GM23338 (cell line): ENCODE measurements around the gene AIMP1. TPM values are rescaled to one million over a fixed set of nuclear protein-coding genes. Genes with fewer than 3 reads are reported as not detected.

Experiments used
- ATAC-seq: fragments of 200-7000 bp; cut with Tn5 transposase; 3 replicates; pipeline ENCODE4 v1.9.1; 2020
- DNase-seq: peaks from one replicate; pipeline ENCODE4 v3.0.0-alpha.2; 2015; ENCODE audit warnings: low spot score
- H2AFZ ChIP-seq: fragments of 200-600 bp; sonication (generic); 2 replicates; pipeline ENCODE4 v1.8.0; 2016; ENCODE audit warnings: antibody characterized with exemption, mild to moderate bottlenecking, moderate library complexity
- H3F3A ChIP-seq: fragments of 200-600 bp; sonication (generic); replicated peaks from 2 replicates; pipeline ENCODE4 v1.8.0; 2017; ENCODE audit warnings: antibody characterized with exemption, mixed run types, low read depth
- H3K27ac ChIP-seq: fragments of 200-600 bp; sonication (generic); 2 replicates; pipeline ENCODE4 v1.6.1; 2016; ENCODE audit warnings: low read depth
- H3K27me3 ChIP-seq: fragments of 200-600 bp; sonication (generic); 2 replicates; pipeline ENCODE4 v1.8.0; 2016; ENCODE audit warnings: mild to moderate bottlenecking, mixed run types, moderate library complexity; ENCODE audit not compliant: insufficient read depth
- H3K36me3 ChIP-seq: fragments of 200-600 bp; sonication (generic); 2 replicates; pipeline ENCODE4 v1.8.0; 2016; ENCODE audit warnings: mild to moderate bottlenecking; ENCODE audit not compliant: insufficient read depth
- H3K4me1 ChIP-seq: fragments of 200-600 bp; sonication (generic); 2 replicates; pipeline ENCODE4 v1.8.0; 2016; ENCODE audit warnings: mild to moderate bottlenecking, moderate library complexity; ENCODE audit not compliant: insufficient read depth
- H3K4me2 ChIP-seq: fragments of 200-600 bp; sonication (generic); 2 replicates; pipeline ENCODE4 v1.7.1; 2017; ENCODE audit warnings: mixed run types
- H3K4me3 ChIP-seq: fragments of 200-600 bp; sonication (generic); 2 replicates; pipeline ENCODE4 v1.6.1; 2016; ENCODE audit warnings: mixed run types
- H3K79me2 ChIP-seq: fragments of 200-600 bp; sonication (generic); replicated peaks from 2 replicates; pipeline ENCODE4 v1.8.0; 2017; ENCODE audit warnings: mild to moderate bottlenecking; ENCODE audit not compliant: insufficient read depth
- H3K9me2 ChIP-seq: fragments of 200-600 bp; sonication (generic); 2 replicates; pipeline ENCODE4 v1.8.0; 2017; ENCODE audit not compliant: insufficient read depth
- H4K20me1 ChIP-seq: fragments of 200-600 bp; sonication (generic); replicated peaks from 2 replicates; pipeline ENCODE4 v1.8.0; 2017; ENCODE audit warnings: mild to moderate bottlenecking; ENCODE audit not compliant: insufficient read depth
- H3K27ac Mint-ChIP-seq: 2 replicates; pipeline ENCODE4 v1.8.0; 2020; ENCODE audit warnings: inconsistent platforms, mild to moderate bottlenecking, moderate library complexity, mixed read lengths
- H3K27me3 Mint-ChIP-seq: 3 replicates; pipeline ENCODE4 v1.8.0; 2022; ENCODE audit warnings: low read depth, mild to moderate bottlenecking, moderate library complexity, mixed read lengths, inconsistent platforms; ENCODE audit not compliant: insufficient read depth, poor library complexity
- H3K36me3 Mint-ChIP-seq: 3 replicates; pipeline ENCODE4 v1.8.0; 2021; ENCODE audit warnings: low read depth, mild to moderate bottlenecking, inconsistent platforms, moderate library complexity, mixed read lengths
- H3K4me1 Mint-ChIP-seq: 3 replicates; pipeline ENCODE4 v1.8.0; 2020; ENCODE audit warnings: mild to moderate bottlenecking, inconsistent platforms, mixed read lengths
- H3K4me3 Mint-ChIP-seq: 3 replicates; pipeline ENCODE4 v1.8.0; 2021; ENCODE audit warnings: moderate library complexity, mild to moderate bottlenecking, inconsistent platforms, mixed read lengths
- H3K9me3 Mint-ChIP-seq: 3 replicates; pipeline ENCODE4 v1.8.0; 2020; ENCODE audit warnings: moderate library complexity, mild to moderate bottlenecking, inconsistent platforms, mixed read lengths
- CREB1 ChIP-seq: fragments of 250-450 bp; sonication (Bioruptor Pico); IDR thresholded peaks from 2 replicates; pipeline ENCODE4 v1.5.0; 2020; ENCODE audit warnings: low read depth, mild to moderate bottlenecking, moderate library complexity
- EZH2 ChIP-seq: fragments of 200-600 bp; sonication (generic); IDR thresholded peaks from one replicate; pipeline ENCODE4 v1.8.0; 2017; ENCODE audit warnings: antibody characterized with exemption, mild to moderate bottlenecking, low read depth; ENCODE audit not compliant: unreplicated experiment
- EZH2phosphoT487 ChIP-seq: fragments of 200-600 bp; sonication (generic); IDR thresholded peaks from one replicate; pipeline ENCODE4 v1.8.1; 2018; ENCODE audit warnings: antibody characterized with exemption; ENCODE audit not compliant: unreplicated experiment
- JUNB ChIP-seq: IDR thresholded peaks from one replicate; pipeline ENCODE4 v1.6.1; 2016; ENCODE audit warnings: antibody characterized with exemption; ENCODE audit not compliant: unreplicated experiment
- NANOG ChIP-seq: IDR thresholded peaks from 2 replicates; pipeline ENCODE4 v1.6.1; 2016; ENCODE audit warnings: antibody characterized with exemption, borderline replicate concordance
- POLR2AphosphoS5 ChIP-seq: IDR thresholded peaks from 2 replicates; pipeline ENCODE4 v1.6.1; 2016; ENCODE audit warnings: antibody characterized with exemption, low read depth
- REST ChIP-seq: IDR thresholded peaks from one replicate; pipeline ENCODE4 v1.6.1; 2018; ENCODE audit warnings: antibody characterized with exemption; ENCODE audit not compliant: unreplicated experiment
- STAT1 ChIP-seq: IDR thresholded peaks from one replicate; pipeline ENCODE4 v1.6.1; 2016; ENCODE audit warnings: antibody characterized with exemption; ENCODE audit not compliant: unreplicated experiment
- ZNF114 ChIP-seq: fragments of 250-450 bp; sonication (Bioruptor Pico); IDR thresholded peaks from 2 replicates; pipeline ENCODE4 v1.5.0; 2020; ENCODE audit warnings: mild to moderate bottlenecking, moderate library complexity
- ZNF331 ChIP-seq: fragments of 250-450 bp; sonication (Bioruptor Pico); IDR thresholded peaks from 2 replicates; pipeline ENCODE4 v1.5.0; 2020; ENCODE audit warnings: low read depth, mild to moderate bottlenecking, moderate library complexity
- polyA plus RNA-seq: library from polyadenylated mRNA; unstranded; fragments of >200 nt; fragmentation: Nextera tagmentation; extraction: Ambion mirVana; gene quantifications from 2 replicates; pipeline ENCODE4 v1.2.1, GENCODE V29; 2016
- total RNA-seq: library from RNA; depleted of rRNA; stranded (reverse); fragments of >200 nt; shearing (Covaris generic); gene quantifications from 2 replicates; pipeline ENCODE4 v1.2.3, GENCODE V29; 2014
- TF ChIP-seq, protein P1 (sequence below), 2 experiments: fragments of 200-600 bp in 1 of 2; sonication (generic) in 1 of 2; conservative IDR thresholded peaks; 2 replicates each; pipeline versions ENCODE4 v1.5.1 to v1.6.1; 2016 to 2017; ENCODE audit warnings: antibody characterized with exemption in 2 of 2, low read depth in 2 of 2, mild to moderate bottlenecking in 2 of 2, moderate library complexity in 1 of 2
- TF ChIP-seq, protein P2 (sequence below): IDR thresholded peaks from 2 replicates; pipeline ENCODE4 v1.6.1; 2016; ENCODE audit warnings: antibody characterized with exemption
- TF ChIP-seq, protein P3 (sequence below): fragments of 250-450 bp; sonication (Bioruptor Pico); IDR thresholded peaks from 2 replicates; pipeline ENCODE4 v1.5.0; 2020; ENCODE audit warnings: mild to moderate bottlenecking, moderate library complexity

AIMP1 gene
- total and polyA plus RNA-seq, 2 experiments from 2014 or later: 34.5 to 200 TPM

GRCh38 chr4:106365613-106366012 is 49.3 kb downstream of the AIMP1 start:
- H3K4me3 ChIP-seq: no peak overlapping the region
- ATAC-seq (no peak), DNase-seq (no peak)
- H3K27ac ChIP-seq: no peak overlapping the region
- peaks cover 17% of the 10 kb centered on the region for H3K4me1 Mint-ChIP-seq
- H3K27ac Mint-ChIP-seq: no peak overlapping the region
- H3K4me2 ChIP-seq: no peak overlapping the region
- no peaks in the 10 kb centered on the region for H3K36me3 ChIP-seq
- no peaks in the 10 kb centered on the region for H3K9me3 Mint-ChIP-seq
- no peaks in the 10 kb centered on the region for H3K4me1 ChIP-seq
- TF ChIP-seq EZH2phosphoT487 (no peak), STAT1 (no peak), CREB1 (CRISPR knock-in tag) (no peak), REST (no peak), ZNF331 (CRISPR knock-in tag) (no peak), JUNB (no peak), NANOG (no peak), ZNF114 (CRISPR knock-in tag) (no peak), POLR2AphosphoS5 (no peak), EZH2 (no peak)
- TF ChIP-seq, protein P1, sequence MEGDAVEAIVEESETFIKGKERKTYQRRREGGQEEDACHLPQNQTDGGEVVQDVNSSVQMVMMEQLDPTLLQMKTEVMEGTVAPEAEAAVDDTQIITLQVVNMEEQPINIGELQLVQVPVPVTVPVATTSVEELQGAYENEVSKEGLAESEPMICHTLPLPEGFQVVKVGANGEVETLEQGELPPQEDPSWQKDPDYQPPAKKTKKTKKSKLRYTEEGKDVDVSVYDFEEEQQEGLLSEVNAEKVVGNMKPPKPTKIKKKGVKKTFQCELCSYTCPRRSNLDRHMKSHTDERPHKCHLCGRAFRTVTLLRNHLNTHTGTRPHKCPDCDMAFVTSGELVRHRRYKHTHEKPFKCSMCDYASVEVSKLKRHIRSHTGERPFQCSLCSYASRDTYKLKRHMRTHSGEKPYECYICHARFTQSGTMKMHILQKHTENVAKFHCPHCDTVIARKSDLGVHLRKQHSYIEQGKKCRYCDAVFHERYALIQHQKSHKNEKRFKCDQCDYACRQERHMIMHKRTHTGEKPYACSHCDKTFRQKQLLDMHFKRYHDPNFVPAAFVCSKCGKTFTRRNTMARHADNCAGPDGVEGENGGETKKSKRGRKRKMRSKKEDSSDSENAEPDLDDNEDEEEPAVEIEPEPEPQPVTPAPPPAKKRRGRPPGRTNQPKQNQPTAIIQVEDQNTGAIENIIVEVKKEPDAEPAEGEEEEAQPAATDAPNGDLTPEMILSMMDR (conservative IDR thresholded peaks at IDR 0.05; ENCODE audit: low read depth in 2 of 2): no peak
- TF ChIP-seq, protein P2, sequence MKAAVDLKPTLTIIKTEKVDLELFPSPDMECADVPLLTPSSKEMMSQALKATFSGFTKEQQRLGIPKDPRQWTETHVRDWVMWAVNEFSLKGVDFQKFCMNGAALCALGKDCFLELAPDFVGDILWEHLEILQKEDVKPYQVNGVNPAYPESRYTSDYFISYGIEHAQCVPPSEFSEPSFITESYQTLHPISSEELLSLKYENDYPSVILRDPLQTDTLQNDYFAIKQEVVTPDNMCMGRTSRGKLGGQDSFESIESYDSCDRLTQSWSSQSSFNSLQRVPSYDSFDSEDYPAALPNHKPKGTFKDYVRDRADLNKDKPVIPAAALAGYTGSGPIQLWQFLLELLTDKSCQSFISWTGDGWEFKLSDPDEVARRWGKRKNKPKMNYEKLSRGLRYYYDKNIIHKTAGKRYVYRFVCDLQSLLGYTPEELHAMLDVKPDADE: no peak
- TF ChIP-seq, protein P3, sequence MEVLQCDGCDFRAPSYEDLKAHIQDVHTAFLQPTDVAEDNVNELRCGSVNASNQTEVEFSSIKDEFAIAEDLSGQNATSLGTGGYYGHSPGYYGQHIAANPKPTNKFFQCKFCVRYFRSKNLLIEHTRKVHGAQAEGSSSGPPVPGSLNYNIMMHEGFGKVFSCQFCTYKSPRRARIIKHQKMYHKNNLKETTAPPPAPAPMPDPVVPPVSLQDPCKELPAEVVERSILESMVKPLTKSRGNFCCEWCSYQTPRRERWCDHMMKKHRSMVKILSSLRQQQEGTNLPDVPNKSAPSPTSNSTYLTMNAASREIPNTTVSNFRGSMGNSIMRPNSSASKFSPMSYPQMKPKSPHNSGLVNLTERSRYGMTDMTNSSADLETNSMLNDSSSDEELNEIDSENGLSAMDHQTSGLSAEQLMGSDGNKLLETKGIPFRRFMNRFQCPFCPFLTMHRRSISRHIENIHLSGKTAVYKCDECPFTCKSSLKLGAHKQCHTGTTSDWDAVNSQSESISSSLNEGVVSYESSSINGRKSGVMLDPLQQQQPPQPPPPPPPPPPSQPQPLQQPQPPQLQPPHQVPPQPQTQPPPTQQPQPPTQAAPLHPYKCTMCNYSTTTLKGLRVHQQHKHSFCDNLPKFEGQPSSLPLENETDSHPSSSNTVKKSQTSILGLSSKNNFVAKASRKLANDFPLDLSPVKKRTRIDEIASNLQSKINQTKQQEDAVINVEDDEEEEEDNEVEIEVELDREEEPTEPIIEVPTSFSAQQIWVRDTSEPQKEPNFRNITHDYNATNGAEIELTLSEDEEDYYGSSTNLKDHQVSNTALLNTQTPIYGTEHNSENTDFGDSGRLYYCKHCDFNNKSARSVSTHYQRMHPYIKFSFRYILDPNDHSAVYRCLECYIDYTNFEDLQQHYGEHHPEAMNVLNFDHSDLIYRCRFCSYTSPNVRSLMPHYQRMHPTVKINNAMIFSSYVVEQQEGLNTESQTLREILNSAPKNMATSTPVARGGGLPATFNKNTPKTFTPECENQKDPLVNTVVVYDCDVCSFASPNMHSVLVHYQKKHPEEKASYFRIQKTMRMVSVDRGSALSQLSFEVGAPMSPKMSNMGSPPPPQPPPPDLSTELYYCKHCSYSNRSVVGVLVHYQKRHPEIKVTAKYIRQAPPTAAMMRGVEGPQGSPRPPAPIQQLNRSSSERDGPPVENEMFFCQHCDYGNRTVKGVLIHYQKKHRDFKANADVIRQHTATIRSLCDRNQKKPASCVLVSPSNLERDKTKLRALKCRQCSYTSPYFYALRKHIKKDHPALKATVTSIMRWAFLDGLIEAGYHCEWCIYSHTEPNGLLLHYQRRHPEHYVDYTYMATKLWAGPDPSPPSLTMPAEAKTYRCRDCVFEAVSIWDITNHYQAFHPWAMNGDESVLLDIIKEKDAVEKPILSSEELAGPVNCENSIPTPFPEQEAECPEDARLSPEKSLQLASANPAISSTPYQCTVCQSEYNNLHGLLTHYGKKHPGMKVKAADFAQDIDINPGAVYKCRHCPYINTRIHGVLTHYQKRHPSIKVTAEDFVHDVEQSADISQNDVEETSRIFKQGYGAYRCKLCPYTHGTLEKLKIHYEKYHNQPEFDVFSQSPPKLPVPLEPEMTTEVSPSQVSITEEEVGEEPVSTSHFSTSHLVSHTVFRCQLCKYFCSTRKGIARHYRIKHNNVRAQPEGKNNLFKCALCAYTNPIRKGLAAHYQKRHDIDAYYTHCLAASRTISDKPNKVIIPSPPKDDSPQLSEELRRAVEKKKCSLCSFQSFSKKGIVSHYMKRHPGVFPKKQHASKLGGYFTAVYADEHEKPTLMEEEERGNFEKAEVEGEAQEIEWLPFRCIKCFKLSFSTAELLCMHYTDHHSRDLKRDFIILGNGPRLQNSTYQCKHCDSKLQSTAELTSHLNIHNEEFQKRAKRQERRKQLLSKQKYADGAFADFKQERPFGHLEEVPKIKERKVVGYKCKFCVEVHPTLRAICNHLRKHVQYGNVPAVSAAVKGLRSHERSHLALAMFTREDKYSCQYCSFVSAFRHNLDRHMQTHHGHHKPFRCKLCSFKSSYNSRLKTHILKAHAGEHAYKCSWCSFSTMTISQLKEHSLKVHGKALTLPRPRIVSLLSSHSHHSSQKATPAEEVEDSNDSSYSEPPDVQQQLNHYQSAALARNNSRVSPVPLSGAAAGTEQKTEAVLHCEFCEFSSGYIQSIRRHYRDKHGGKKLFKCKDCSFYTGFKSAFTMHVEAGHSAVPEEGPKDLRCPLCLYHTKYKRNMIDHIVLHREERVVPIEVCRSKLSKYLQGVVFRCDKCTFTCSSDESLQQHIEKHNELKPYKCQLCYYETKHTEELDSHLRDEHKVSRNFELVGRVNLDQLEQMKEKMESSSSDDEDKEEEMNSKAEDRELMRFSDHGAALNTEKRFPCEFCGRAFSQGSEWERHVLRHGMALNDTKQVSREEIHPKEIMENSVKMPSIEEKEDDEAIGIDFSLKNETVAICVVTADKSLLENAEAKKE: no peak
- H4K20me1 ChIP-seq: no peaks in the 10 kb centered on the region
- no peaks in the 10 kb centered on the region for H3K9me2 ChIP-seq
- no peaks in the 10 kb centered on the region for H3K27me3 ChIP-seq
- H3K27me3 Mint-ChIP-seq: no peaks in the 10 kb centered on the region
- no peak overlapping the region for H3K4me3 Mint-ChIP-seq
- no peaks in the 10 kb centered on the region for H3K79me2 ChIP-seq
- no peaks in the 10 kb centered on the region for H3K36me3 Mint-ChIP-seq
- no peak overlapping the region for H2AFZ ChIP-seq
- H3F3A ChIP-seq: no peaks in the 10 kb centered on the region
